Hepatocyte (in vitro differentiated cells): ENCODE data around the gene NTNG2. TPM values are rescaled to one million over a fixed set of nuclear protein-coding genes. Genes with fewer than 3 reads are reported as not detected.

Source experiments
- DNase-seq: peaks from one replicate; pipeline ENCODE4 v3.0.0-alpha.2; 2016; ENCODE audit warnings: low spot score
- H2AFZ ChIP-seq: fragments of 200-600 bp; sonication (generic); 2 replicates; pipeline ENCODE4 v1.6.0; 2016; ENCODE audit warnings: antibody characterized with exemption, mild to moderate bottlenecking
- H3K27ac ChIP-seq: fragments of 200-600 bp; sonication (generic); 2 replicates; pipeline ENCODE4 v1.5.1; 2016; ENCODE audit warnings: mild to moderate bottlenecking
- H3K27me3 ChIP-seq: fragments of 200-600 bp; sonication (generic); 2 replicates; pipeline ENCODE4 v1.6.1; 2016
- H3K36me3 ChIP-seq: fragments of 200-600 bp; sonication (generic); replicated peaks from 2 replicates; pipeline ENCODE4 v1.5.1; 2016; ENCODE audit warnings: low read depth; ENCODE audit not compliant: insufficient read depth
- H3K4me1 ChIP-seq: fragments of 200-600 bp; sonication (generic); 2 replicates; pipeline ENCODE4 v1.5.1; 2016; ENCODE audit warnings: mild to moderate bottlenecking, moderate library complexity; ENCODE audit not compliant: insufficient read depth
- H3K4me2 ChIP-seq: fragments of 200-600 bp; sonication (generic); 2 replicates; pipeline ENCODE4 v1.6.0; 2016
- H3K4me3 ChIP-seq: fragments of 200-600 bp; sonication (generic); 2 replicates; pipeline ENCODE4 v1.5.1; 2016; ENCODE audit warnings: mild to moderate bottlenecking
- H3K79me2 ChIP-seq: fragments of 200-600 bp; sonication (generic); 2 replicates; pipeline ENCODE4 v1.6.0; 2017; ENCODE audit warnings: mild to moderate bottlenecking
- H3K9me2 ChIP-seq: fragments of 200-600 bp; sonication (generic); replicated peaks from 2 replicates; pipeline ENCODE4 v1.6.0; 2017; ENCODE audit warnings: mild to moderate bottlenecking; ENCODE audit not compliant: insufficient read depth
- H3K9me3 ChIP-seq: fragments of 200-600 bp; sonication (generic); 2 replicates; pipeline ENCODE4 v1.5.1; 2016; ENCODE audit warnings: low read depth, mild to moderate bottlenecking
- H4K20me1 ChIP-seq: fragments of 200-600 bp; sonication (generic); 2 replicates; pipeline ENCODE4 v1.6.0; 2016; ENCODE audit warnings: mild to moderate bottlenecking; ENCODE audit not compliant: insufficient read depth, poor library complexity, severe bottlenecking
- EZH2 ChIP-seq: fragments of 200-600 bp; sonication (generic); IDR thresholded peaks from 2 replicates; pipeline ENCODE4 v1.6.1; 2016; ENCODE audit warnings: antibody characterized with exemption, mild to moderate bottlenecking, borderline replicate concordance
- EZH2phosphoT487 ChIP-seq: fragments of 200-600 bp; sonication (generic); IDR thresholded peaks from one replicate; pipeline ENCODE4 v1.6.1; 2018; ENCODE audit warnings: antibody characterized with exemption, mild to moderate bottlenecking, low read depth, moderate library complexity; ENCODE audit not compliant: unreplicated experiment, severe bottlenecking
- WGBS: methylation state at CpG from one replicate; pipeline ENCODE4 v1.1.6; 2016; ENCODE audit warnings: low lambda C conversion rate; ENCODE audit errors: missing lambda C conversion rate; 5-methylcytosine and 5-hydroxymethylcytosine counted together
- polyA plus RNA-seq: library from polyadenylated mRNA; unstranded; fragments of >200 nt; fragmentation: Nextera tagmentation; extraction: Ambion mirVana; gene quantifications from 2 replicates; pipeline ENCODE4 v1.2.1, GENCODE V29; 2016
- total RNA-seq: library from RNA; depleted of rRNA; stranded (reverse); fragments of >200 nt; gene quantifications from 2 replicates; pipeline ENCODE4 v1.2.3, GENCODE V29; 2014
- TF ChIP-seq, protein P1 (sequence below): fragments of 200-600 bp; sonication (generic); IDR thresholded peaks from 2 replicates; pipeline ENCODE4 v1.5.1; 2016; ENCODE audit warnings: antibody characterized with exemption, mild to moderate bottlenecking; ENCODE audit not compliant: poor library complexity

NTNG2 gene
- total and polyA plus RNA-seq, 2 experiments from 2014 or later, result 0.48 to 1.8 TPM

DNA sequence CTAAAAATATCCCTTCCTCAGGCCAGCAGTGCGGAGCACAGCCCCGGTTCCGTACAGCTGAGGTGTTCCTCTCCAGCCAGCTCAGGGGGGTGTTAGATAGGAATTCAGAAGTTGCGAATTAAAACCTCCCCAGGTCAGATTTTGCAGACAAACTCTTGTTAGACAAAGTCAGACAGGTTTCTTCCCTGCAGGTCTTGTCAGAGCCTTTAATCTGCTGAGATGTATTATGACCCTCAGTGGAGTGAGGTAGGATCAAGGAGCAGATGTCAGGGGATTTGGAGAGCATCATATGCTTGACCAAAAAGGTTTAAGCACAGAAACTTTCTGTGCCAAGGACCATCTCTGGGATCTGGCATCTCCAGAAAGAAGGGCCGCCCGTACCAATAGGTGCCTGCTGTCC, 60.1 kb downstream of the NTNG2 start:
- Histone ChIP-seq H3K4me1 (no peaks in the 10 kb centered on the region), H3K4me3 (no peak overlapping the region), H3K4me2 (no peak overlapping the region), H3K27me3 (no peaks in the 10 kb centered on the region), H3K9me3 (no peaks in the 10 kb centered on the region), H4K20me1 (no peaks in the 10 kb centered on the region), H2AFZ (no peak overlapping the region), H3K36me3 (no peaks in the 10 kb centered on the region), H3K9me2 (no peaks in the 10 kb centered on the region), H3K27ac (no peak overlapping the region), H3K79me2 (no peaks in the 10 kb centered on the region)
- TF ChIP-seq EZH2phosphoT487 (no peak), EZH2 (no peak)
- TF ChIP-seq, protein P1, sequence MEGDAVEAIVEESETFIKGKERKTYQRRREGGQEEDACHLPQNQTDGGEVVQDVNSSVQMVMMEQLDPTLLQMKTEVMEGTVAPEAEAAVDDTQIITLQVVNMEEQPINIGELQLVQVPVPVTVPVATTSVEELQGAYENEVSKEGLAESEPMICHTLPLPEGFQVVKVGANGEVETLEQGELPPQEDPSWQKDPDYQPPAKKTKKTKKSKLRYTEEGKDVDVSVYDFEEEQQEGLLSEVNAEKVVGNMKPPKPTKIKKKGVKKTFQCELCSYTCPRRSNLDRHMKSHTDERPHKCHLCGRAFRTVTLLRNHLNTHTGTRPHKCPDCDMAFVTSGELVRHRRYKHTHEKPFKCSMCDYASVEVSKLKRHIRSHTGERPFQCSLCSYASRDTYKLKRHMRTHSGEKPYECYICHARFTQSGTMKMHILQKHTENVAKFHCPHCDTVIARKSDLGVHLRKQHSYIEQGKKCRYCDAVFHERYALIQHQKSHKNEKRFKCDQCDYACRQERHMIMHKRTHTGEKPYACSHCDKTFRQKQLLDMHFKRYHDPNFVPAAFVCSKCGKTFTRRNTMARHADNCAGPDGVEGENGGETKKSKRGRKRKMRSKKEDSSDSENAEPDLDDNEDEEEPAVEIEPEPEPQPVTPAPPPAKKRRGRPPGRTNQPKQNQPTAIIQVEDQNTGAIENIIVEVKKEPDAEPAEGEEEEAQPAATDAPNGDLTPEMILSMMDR, result no peak
- WGBS, result 91% methylated on average over 6 of the region's 6 CpGs
- DNase-seq, result no peak

DNA sequence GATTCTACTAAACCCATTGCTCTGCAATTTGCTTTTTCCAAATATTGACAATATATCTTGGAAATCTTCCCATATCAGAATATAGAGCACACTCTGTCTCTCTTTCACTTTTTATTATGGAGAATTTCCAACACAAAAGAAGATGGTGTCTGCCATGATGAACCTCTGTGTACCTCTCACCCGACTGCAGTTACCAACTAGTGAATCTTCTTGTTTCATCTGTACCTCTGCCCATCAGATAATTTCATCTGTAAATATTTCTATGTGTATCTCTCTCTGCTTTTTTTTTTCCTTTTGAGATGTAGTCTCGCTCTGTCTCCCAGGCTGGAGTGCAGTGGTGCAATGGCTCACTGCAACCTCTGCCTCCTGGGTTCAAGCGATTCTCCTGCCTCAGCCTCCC, 62.8 kb downstream of the NTNG2 start:
- Histone ChIP-seq H3K36me3 (no peaks in the 10 kb centered on the region), H3K27ac (no peak overlapping the region), H3K4me3 (no peak overlapping the region), H3K4me1 (no peaks in the 10 kb centered on the region), H2AFZ (no peak overlapping the region), H3K79me2 (no peaks in the 10 kb centered on the region), H4K20me1 (no peaks in the 10 kb centered on the region), H3K4me2 (no peak overlapping the region), H3K27me3 (no peaks in the 10 kb centered on the region), H3K9me3 (no peaks in the 10 kb centered on the region), H3K9me2 (no peaks in the 10 kb centered on the region)
- DNase-seq, result no peak
- TF ChIP-seq EZH2 (no peak), EZH2phosphoT487 (no peak)
- TF ChIP-seq, protein P1, result no peak
- 92% methylated on average over 3 of the region's 3 CpGs for WGBS

DNA sequence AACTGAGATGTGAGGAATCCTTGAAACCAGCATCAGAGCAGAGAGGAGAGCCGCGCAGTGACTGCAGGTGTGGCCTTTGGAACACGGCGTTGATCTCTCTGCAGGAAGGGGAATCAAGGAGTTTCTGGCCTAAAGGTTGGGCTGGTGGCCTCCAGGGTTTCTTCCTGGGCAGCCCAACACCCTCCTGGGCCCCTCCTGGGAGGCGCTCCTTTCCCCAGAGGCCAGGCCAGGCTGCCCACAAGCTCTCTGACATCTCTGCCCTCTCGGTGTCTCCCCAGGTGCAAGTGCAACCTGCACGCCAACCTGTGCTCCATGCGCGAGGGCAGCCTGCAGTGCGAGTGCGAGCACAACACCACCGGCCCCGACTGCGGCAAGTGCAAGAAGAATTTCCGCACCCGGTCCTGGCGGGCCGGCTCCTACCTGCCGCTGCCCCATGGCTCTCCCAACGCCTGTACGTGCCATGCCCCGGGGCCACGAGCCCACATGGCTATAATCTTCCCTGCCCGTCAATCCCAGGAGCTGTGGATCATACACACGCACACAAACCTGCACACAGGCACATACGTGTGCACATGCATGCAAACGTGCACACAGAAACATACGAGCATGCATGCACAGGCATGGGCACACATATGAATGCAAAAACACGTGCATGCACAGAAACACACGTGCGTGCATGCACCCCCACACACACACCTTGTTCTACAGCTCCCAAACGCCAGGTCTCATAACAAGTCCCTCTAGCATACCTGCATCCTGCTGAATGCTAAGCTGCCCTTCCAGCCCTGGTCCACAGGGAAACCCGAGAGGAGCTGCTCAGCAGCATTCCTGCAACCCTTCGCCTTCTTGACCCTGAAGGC, 64.9 kb downstream of the NTNG2 start:
- H3K79me2 ChIP-seq, result no peaks in the 10 kb centered on the region
- TF ChIP-seq EZH2, result no peak
- no peak for TF ChIP-seq EZH2phosphoT487
- TF ChIP-seq, protein P1, result no peak
- 87% methylated on average over 30 of the region's 34 CpGs for WGBS
- no peak overlapping the region for H3K27ac ChIP-seq
- no peaks in the 10 kb centered on the region for H4K20me1 ChIP-seq
- H3K36me3 ChIP-seq, result no peaks in the 10 kb centered on the region
- no peaks in the 10 kb centered on the region for H3K9me2 ChIP-seq
- no peaks in the 10 kb centered on the region for H3K9me3 ChIP-seq
- H3K4me1 ChIP-seq, result no peaks in the 10 kb centered on the region
- DNase-seq, result no peak
- no peaks in the 10 kb centered on the region for H3K27me3 ChIP-seq
- no peak overlapping the region for H2AFZ ChIP-seq
- H3K4me3 ChIP-seq, result no peak overlapping the region
- no peak overlapping the region for H3K4me2 ChIP-seq
